AML-193 (cell line): Measurements from ENCODE around the gene SMC4.
"Not testable (repeated sequence)": the region's sequence is repeated elsewhere in the genome, so short reads cannot be mapped to it uniquely, and the experiment has no call there.

ENCODE experiments used
- DNase-seq, 2 experiments: peaks; one replicate each; lab custom pipeline; 2025; lab: John Stamatoyannopoulos, UW

The SMC4 gene

GRCh38 chr3:160446522-160447056 lies 47.1 kb downstream of the SMC4 start:
- DNase-seq, result no peak

GRCh38 chr3:160447544-160447943 lies 48.1 kb downstream of the SMC4 start:
- DNase-seq, result no peak

GRCh38 chr3:160448845-160449635 lies 49.6 kb downstream of the SMC4 start:
- DNase-seq, result no peak

GRCh38 chr3:160449636-160450598 lies 50.5 kb downstream of the SMC4 start, which contains the start of gene TRIM59:
TSS of gene TRIM59 (minus strand) at chr3:160449786. CDS start at chr3:160439183, 10,603 bp downstream.
- no peak for DNase-seq

- no peak for DNase-seq
These were observed 51.4 kb downstream of the SMC4 start for GRCh38 chr3:160450846-160451245.

- DNase-seq, result no peak
These were observed 52.2 kb downstream of the SMC4 start for GRCh38 chr3:160451602-160452001.

GRCh38 chr3:160452251-160452650 lies 52.8 kb downstream of the SMC4 start:
- not testable (repeated sequence) for DNase-seq

- DNase-seq, result no peak
These were observed 55.5 kb downstream of the SMC4 start for GRCh38 chr3:160454995-160455394.

- no peak for DNase-seq
These were observed 56.4 kb downstream of the SMC4 start for GRCh38 chr3:160455846-160456245.

- no peak for DNase-seq
These were observed 58.7 kb downstream of the SMC4 start for GRCh38 chr3:160458151-160458550.

- no peak for DNase-seq
These were observed 60.1 kb downstream of the SMC4 start for GRCh38 chr3:160459450-160459970.

- no peak for DNase-seq
These were observed 60.6 kb downstream of the SMC4 start for GRCh38 chr3:160460033-160460432.

- no peak for DNase-seq
These were observed 64.9 kb downstream of the SMC4 start for GRCh38 chr3:160464321-160464720.

- DNase-seq, result no peak
These were observed 65.5 kb downstream of the SMC4 start for GRCh38 chr3:160464971-160465370.

- no peak for DNase-seq
These were observed 70.7 kb downstream of the SMC4 start for GRCh38 chr3:160470181-160470580.

- no peak for DNase-seq
These were observed 72.4 kb downstream of the SMC4 start for GRCh38 chr3:160471892-160472291.

- DNase-seq, result no peak
These were observed 72.9 kb downstream of the SMC4 start for GRCh38 chr3:160472344-160472743.

- DNase-seq, result no peak
These were observed 73.8 kb downstream of the SMC4 start for GRCh38 chr3:160473221-160473620.

- no peak for DNase-seq
These were observed 74.5 kb downstream of the SMC4 start for GRCh38 chr3:160473978-160474377.

GRCh38 chr3:160474416-160474838 lies 75.0 kb downstream of the SMC4 start:
- DNase-seq, result no peak

- DNase-seq, result no peak
These were observed 75.7 kb downstream of the SMC4 start for GRCh38 chr3:160475153-160475552.

GRCh38 chr3:160475884-160476283 lies 76.4 kb downstream of the SMC4 start:
- DNase-seq, result no peak
